Nephron progenitor cell (in vitro differentiated cells): ENCODE measurements around the gene MIP.

ENCODE experiments used
- DNase-seq: peaks from one replicate; pipeline ENCODE4 v3.0.0; 2021
- H3K27ac Mint-ChIP-seq: 2 replicates; pipeline ENCODE4 v1.8.0; 2021; ENCODE audit warnings: mild to moderate bottlenecking, moderate library complexity, mixed read lengths
- H3K27me3 Mint-ChIP-seq: 2 replicates; pipeline ENCODE4 v1.8.0; 2021; ENCODE audit warnings: mild to moderate bottlenecking, low read depth, mixed read lengths; ENCODE audit not compliant: poor library complexity
- H3K36me3 Mint-ChIP-seq: 2 replicates; pipeline ENCODE4 v1.8.0; 2021; ENCODE audit warnings: low read depth, mixed read lengths
- H3K4me1 Mint-ChIP-seq: 2 replicates; pipeline ENCODE4 v1.8.0; 2021; ENCODE audit warnings: mixed read lengths
- H3K4me3 Mint-ChIP-seq: 2 replicates; pipeline ENCODE4 v1.8.0; 2021; ENCODE audit warnings: mild to moderate bottlenecking, moderate library complexity, mixed read lengths
- H3K9me3 Mint-ChIP-seq: 2 replicates; pipeline ENCODE4 v1.8.0; 2021; ENCODE audit warnings: mild to moderate bottlenecking, moderate library complexity, mixed read lengths
- CTCF ChIP-seq: fragments of 200-600 bp; sonication (generic); IDR thresholded peaks from 2 replicates; pipeline ENCODE4 v1.5.0; 2021; ENCODE audit warnings: antibody characterized with exemption

MIP gene

GRCh38 chr12:56477521-56478225, 23.2 kb upstream of the MIP start:
- Mint-ChIP-seq H3K4me3 (no peak overlapping the region), H3K9me3 (no peaks in the 10 kb centered on the region), H3K27me3 (peaks cover 12% of the 10 kb centered on the region), H3K36me3 (peaks cover 12% of the 10 kb centered on the region), H3K4me1 (peaks cover 6% of the 10 kb centered on the region), H3K27ac (no peak overlapping the region)
- no peak for DNase-seq
- no peak for TF ChIP-seq CTCF

GRCh38 chr12:56476972-56477432, 22.5 kb upstream of the MIP start:
- TF ChIP-seq CTCF = no peak
- peaks cover 6% of the 10 kb centered on the region for H3K4me1 Mint-ChIP-seq
- peaks cover 12% of the 10 kb centered on the region for H3K27me3 Mint-ChIP-seq
- H3K27ac Mint-ChIP-seq = no peak overlapping the region
- DNase-seq = no peak
- H3K36me3 Mint-ChIP-seq = peaks cover 15% of the 10 kb centered on the region
- H3K9me3 Mint-ChIP-seq = no peaks in the 10 kb centered on the region
- H3K4me3 Mint-ChIP-seq = no peak overlapping the region

- TF ChIP-seq CTCF = no peak
- no peak overlapping the region for H3K4me3 Mint-ChIP-seq
- H3K9me3 Mint-ChIP-seq = no peaks in the 10 kb centered on the region
- H3K36me3 Mint-ChIP-seq = peaks cover 16% of the 10 kb centered on the region
- H3K27me3 Mint-ChIP-seq = peaks cover 13% of the 10 kb centered on the region
- H3K27ac Mint-ChIP-seq = no peak overlapping the region
- H3K4me1 Mint-ChIP-seq = peaks cover 9% of the 10 kb centered on the region
- no peak for DNase-seq
Observed at GRCh38 chr12:56476143-56476542, 21.7 kb upstream of the MIP start.

- DNase-seq = no peak
- Mint-ChIP-seq H3K27ac (no peak overlapping the region), H3K4me3 (no peak overlapping the region), H3K4me1 (peaks cover 15% of the 10 kb centered on the region), H3K36me3 (peaks cover 16% of the 10 kb centered on the region), H3K9me3 (no peaks in the 10 kb centered on the region), H3K27me3 (peaks cover 10% of the 10 kb centered on the region)
- no peak for TF ChIP-seq CTCF
Observed at GRCh38 chr12:56474389-56474788, 19.9 kb upstream of the MIP start.

- peaks cover 16% of the 10 kb centered on the region for H3K36me3 Mint-ChIP-seq
- no peak for TF ChIP-seq CTCF
- H3K9me3 Mint-ChIP-seq = no peaks in the 10 kb centered on the region
- H3K4me1 Mint-ChIP-seq = peaks cover 29% of the 10 kb centered on the region
- no peak for DNase-seq
- H3K4me3 Mint-ChIP-seq = peak overlapping the region; percentile 99
- peak overlapping the region; percentile 95 for H3K27ac Mint-ChIP-seq
- peaks cover 8% of the 10 kb centered on the region for H3K27me3 Mint-ChIP-seq
Observed at GRCh38 chr12:56469007-56469930, 14.8 kb upstream of the MIP start.
